ENCODE measurements around the gene TMEM163. TPM values are rescaled to one million over a fixed set of nuclear protein-coding genes. Genes with fewer than 3 reads are reported as not detected.

The TMEM163 gene
- total RNA-seq, 1 experiment from 2014 or later: 0.04 TPM

GRCh38 chr2:134445985-134446382, 272.8 kb downstream of the TMEM163 start:
- Histone ChIP-seq H3K27ac (peak overlapping the region; percentile 8), H3K4me1 (peaks cover 21% of the 10 kb centered on the region), H3K9me3 (replicated peaks) (no peaks in the 10 kb centered on the region), H3K36me3 (peaks cover 11% of the 10 kb centered on the region; the same call in 1 of the 2 replicates), H3K27me3 (no peaks in the 10 kb centered on the region), H3K4me3 (no peak overlapping the region)
- peak in 1 of 2 experiments; percentile 18 for DNase-seq

GRCh38 chr2:134445116-134445515, 273.7 kb downstream of the TMEM163 start:
- H3K36me3 ChIP-seq: peaks cover 8% of the 10 kb centered on the region
- H3K4me3 ChIP-seq: no peak overlapping the region
- H3K9me3 ChIP-seq (replicated peaks): no peaks in the 10 kb centered on the region
- no peak overlapping the region for H3K27ac ChIP-seq
- no peaks in the 10 kb centered on the region for H3K27me3 ChIP-seq
- DNase-seq: no peak
- peaks cover 21% of the 10 kb centered on the region for H3K4me1 ChIP-seq

- Histone ChIP-seq H3K27me3 (no peaks in the 10 kb centered on the region), H3K27ac (no peak overlapping the region), H3K4me3 (no peak overlapping the region), H3K36me3 (peaks cover 7% of the 10 kb centered on the region), H3K9me3 (replicated peaks) (no peaks in the 10 kb centered on the region), H3K4me1 (peaks cover 21% of the 10 kb centered on the region)
- no peak for DNase-seq
Measured at GRCh38 chr2:134443814-134444480, 274.9 kb downstream of the TMEM163 start.

GRCh38 chr2:134441153-134441863, 277.5 kb downstream of the TMEM163 start:
- Histone ChIP-seq H3K36me3 (peaks cover 9% of the 10 kb centered on the region), H3K9me3 (replicated peaks) (no peaks in the 10 kb centered on the region), H3K4me1 (peaks cover 10% of the 10 kb centered on the region), H3K4me3 (no peak overlapping the region), H3K27ac (no peak overlapping the region), H3K27me3 (no peaks in the 10 kb centered on the region)
- no peak for DNase-seq

GRCh38 chr2:134440336-134440909, 278.4 kb downstream of the TMEM163 start:
- Histone ChIP-seq H3K4me3 (no peak overlapping the region), H3K27ac (no peak overlapping the region), H3K36me3 (peaks cover 11% of the 10 kb centered on the region), H3K4me1 (peaks cover 2% of the 10 kb centered on the region), H3K9me3 (replicated peaks) (no peaks in the 10 kb centered on the region), H3K27me3 (no peaks in the 10 kb centered on the region)
- no peak for DNase-seq

GRCh38 chr2:134438371-134438770, 280.4 kb downstream of the TMEM163 start:
- Histone ChIP-seq H3K4me3 (no peak overlapping the region), H3K4me1 (no peaks in the 10 kb centered on the region), H3K9me3 (replicated peaks) (no peaks in the 10 kb centered on the region), H3K27me3 (no peaks in the 10 kb centered on the region), H3K27ac (no peak overlapping the region), H3K36me3 (peaks cover 18% of the 10 kb centered on the region)
- no peak for DNase-seq

- H3K36me3 ChIP-seq: peaks cover 24% of the 10 kb centered on the region
- no peaks in the 10 kb centered on the region for H3K4me1 ChIP-seq
- no peak for DNase-seq
- no peaks in the 10 kb centered on the region for H3K9me3 ChIP-seq (replicated peaks)
- H3K4me3 ChIP-seq: no peak overlapping the region
- H3K27ac ChIP-seq: no peak overlapping the region
- no peaks in the 10 kb centered on the region for H3K27me3 ChIP-seq
Measured at GRCh38 chr2:134436706-134437105, 282.1 kb downstream of the TMEM163 start.

GRCh38 chr2:134435936-134436335, 282.9 kb downstream of the TMEM163 start:
- no peak overlapping the region for H3K4me3 ChIP-seq
- no peak for DNase-seq
- no peak overlapping the region for H3K27ac ChIP-seq
- H3K9me3 ChIP-seq (replicated peaks): no peaks in the 10 kb centered on the region
- no peaks in the 10 kb centered on the region for H3K27me3 ChIP-seq
- H3K36me3 ChIP-seq: peaks cover 24% of the 10 kb centered on the region
- H3K4me1 ChIP-seq: no peaks in the 10 kb centered on the region

- DNase-seq: no peak
- Histone ChIP-seq H3K4me1 (no peaks in the 10 kb centered on the region), H3K9me3 (replicated peaks) (no peaks in the 10 kb centered on the region), H3K36me3 (peaks cover 24% of the 10 kb centered on the region), H3K4me3 (no peak overlapping the region), H3K27ac (no peak overlapping the region), H3K27me3 (no peaks in the 10 kb centered on the region)
Measured at GRCh38 chr2:134435505-134435904, 283.3 kb downstream of the TMEM163 start.

GRCh38 chr2:134433979-134434378, 284.8 kb downstream of the TMEM163 start:
- DNase-seq: no peak
- Histone ChIP-seq H3K4me3 (no peak overlapping the region), H3K27ac (no peak overlapping the region), H3K4me1 (no peaks in the 10 kb centered on the region), H3K36me3 (peaks cover 20% of the 10 kb centered on the region), H3K9me3 (replicated peaks) (no peaks in the 10 kb centered on the region), H3K27me3 (no peaks in the 10 kb centered on the region)

GRCh38 chr2:134433469-134433868, 285.3 kb downstream of the TMEM163 start:
- no peak for DNase-seq
- no peaks in the 10 kb centered on the region for H3K9me3 ChIP-seq (replicated peaks)
- H3K4me1 ChIP-seq: no peaks in the 10 kb centered on the region
- peaks cover 22% of the 10 kb centered on the region for H3K36me3 ChIP-seq
- H3K27ac ChIP-seq: no peak overlapping the region
- H3K27me3 ChIP-seq: no peaks in the 10 kb centered on the region
- H3K4me3 ChIP-seq: no peak overlapping the region

- no peak for DNase-seq
- H3K36me3 ChIP-seq: peaks cover 32% of the 10 kb centered on the region
- H3K4me3 ChIP-seq: no peak overlapping the region
- H3K4me1 ChIP-seq: no peaks in the 10 kb centered on the region
- no peaks in the 10 kb centered on the region for H3K27me3 ChIP-seq
- H3K27ac ChIP-seq: no peak overlapping the region; the same call in 1 of the 2 replicates
- no peaks in the 10 kb centered on the region for H3K9me3 ChIP-seq (replicated peaks)
Measured at GRCh38 chr2:134432435-134432883, 286.3 kb downstream of the TMEM163 start.

- H3K36me3 ChIP-seq: peaks cover 32% of the 10 kb centered on the region
- H3K4me1 ChIP-seq: no peaks in the 10 kb centered on the region
- H3K27ac ChIP-seq: peak overlapping the region; percentile 2; the same call in 1 of the 2 replicates
- no peaks in the 10 kb centered on the region for H3K27me3 ChIP-seq
- no peak for DNase-seq
- no peak overlapping the region for H3K4me3 ChIP-seq
- no peaks in the 10 kb centered on the region for H3K9me3 ChIP-seq (replicated peaks)
Measured at GRCh38 chr2:134431838-134432434, 286.9 kb downstream of the TMEM163 start.

GRCh38 chr2:134429886-134430285, 288.9 kb downstream of the TMEM163 start:
- DNase-seq: no peak
- Histone ChIP-seq H3K9me3 (replicated peaks) (0 out of 2 replicates have a peak, but pooled peaks cover 2% of the 10 kb centered on the region), H3K4me1 (no peaks in the 10 kb centered on the region), H3K27me3 (no peaks in the 10 kb centered on the region), H3K4me3 (no peak overlapping the region), H3K36me3 (peaks cover 32% of the 10 kb centered on the region), H3K27ac (no peak overlapping the region)

- no peak for DNase-seq
- H3K4me3 ChIP-seq: no peak overlapping the region
- H3K9me3 ChIP-seq (replicated peaks): 0 out of 2 replicates have a peak, but pooled peaks cover 2% of the 10 kb centered on the region
- peaks cover 40% of the 10 kb centered on the region for H3K36me3 ChIP-seq
- H3K27ac ChIP-seq: no peak overlapping the region
- no peaks in the 10 kb centered on the region for H3K27me3 ChIP-seq
- H3K4me1 ChIP-seq: no peaks in the 10 kb centered on the region
Measured at GRCh38 chr2:134426721-134427120, 292.1 kb downstream of the TMEM163 start.
